HG03095 (cell line): Measurements from ENCODE around the gene CMTM4.
"Not testable (repeated sequence)": the region's sequence is repeated elsewhere in the genome, so short reads cannot be mapped to it uniquely, and the experiment has no call there.

ENCODE experiments used
- ATAC-seq: cut with Tn5 transposase; IDR thresholded peaks from one replicate; pipeline ENCODE4 v1.9.1; 2021; ENCODE audit warnings: moderate library complexity; ENCODE audit not compliant: unreplicated experiment

CMTM4 gene

GRCh38 chr16:66617728-66618127 is 78.8 kb downstream of the CMTM4 start:
- ATAC-seq: no peak

GRCh38 chr16:66617010-66617434 is 79.5 kb downstream of the CMTM4 start:
- ATAC-seq: no peak

- no peak for ATAC-seq
These were observed 80.0 kb downstream of the CMTM4 start for GRCh38 chr16:66616592-66616991.

GRCh38 chr16:66616169-66616568 is 80.4 kb downstream of the CMTM4 start:
- ATAC-seq: no peak

- ATAC-seq: no peak
These were observed 82.3 kb downstream of the CMTM4 start for GRCh38 chr16:66614161-66614802.

GRCh38 chr16:66612422-66612821 is 84.1 kb downstream of the CMTM4 start:
- no peak for ATAC-seq

- ATAC-seq: not testable (repeated sequence)
These were observed 84.6 kb downstream of the CMTM4 start for GRCh38 chr16:66611911-66612310.

GRCh38 chr16:66610111-66610820 is 86.3 kb downstream of the CMTM4 start:
- no peak for ATAC-seq

- no peak for ATAC-seq
These were observed 87.4 kb downstream of the CMTM4 start for GRCh38 chr16:66609139-66609510.

- ATAC-seq: no peak
These were observed 88.1 kb downstream of the CMTM4 start for GRCh38 chr16:66608241-66609138.

- ATAC-seq: peak; percentile 40
These were observed 90.4 kb downstream of the CMTM4 start for GRCh38 chr16:66605979-66606751.

GRCh38 chr16:66605177-66605978 is 91.2 kb downstream of the CMTM4 start:
- peak; percentile 7 for ATAC-seq

- peak; percentile 57 for ATAC-seq
These were observed 92.0 kb downstream of the CMTM4 start, which contains the start of gene CMTM3 for GRCh38 chr16:66604376-66605176. TSS of gene CMTM3 (plus strand) at chr16:66604704. CDS start at chr16:66604806, 102 bp downstream.

GRCh38 chr16:66603537-66604375 is 92.8 kb downstream of the CMTM4 start:
- ATAC-seq: no peak

GRCh38 chr16:66601471-66601870 is 95.1 kb downstream of the CMTM4 start:
- ATAC-seq: no peak

- no peak for ATAC-seq
These were observed 96.1 kb downstream of the CMTM4 start for GRCh38 chr16:66600477-66600876.

- ATAC-seq: no peak
These were observed 96.8 kb downstream of the CMTM4 start for GRCh38 chr16:66599726-66600125.

GRCh38 chr16:66598111-66598510 is 98.4 kb downstream of the CMTM4 start:
- ATAC-seq: no peak
